ENCODE measurements around the gene PRR13. TPM values are rescaled to one million over a fixed set of nuclear protein-coding genes. Genes with fewer than 3 reads are reported as not detected.

Gene PRR13
- total and polyA plus RNA-seq, 2 of the 13 experiments (the other 11 are each of a cell fraction or from before 2014, with no cell fraction given) = 65.0 to 102 TPM

DNA sequence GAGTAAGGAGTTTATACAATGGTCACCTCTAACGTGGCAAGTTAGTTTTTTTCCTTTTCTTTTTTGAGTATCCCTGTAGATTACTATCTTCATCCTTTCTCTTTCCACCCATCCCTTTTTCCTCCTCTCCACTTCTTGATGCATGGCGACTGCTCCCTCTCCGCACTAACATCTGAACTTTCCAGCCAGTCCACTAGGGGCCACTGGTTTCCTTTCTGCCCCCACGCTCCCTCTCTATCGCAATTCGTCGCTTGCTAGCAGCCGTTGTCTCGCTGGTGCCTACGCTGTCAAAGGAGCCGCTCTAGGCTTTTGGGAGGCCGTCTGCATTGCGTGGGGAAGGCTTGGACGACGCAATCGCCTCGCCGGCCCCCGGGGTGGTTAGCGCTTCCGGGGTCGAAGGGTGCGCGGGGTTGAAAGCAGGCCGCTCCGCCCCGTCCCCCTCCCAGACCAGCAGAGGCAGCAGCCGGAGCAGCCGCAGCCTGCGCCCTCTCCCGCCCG, 10.2 kb downstream of the PRR13 start, which contains the start of gene PCBP2 (continued):
- TF ChIP-seq TAF15 (IDR thresholded peaks at IDR 0.05; ENCODE audit: low read depth, low read length, poor library complexity, severe bottlenecking) = no peak
- TF ChIP-seq ZC3H13 (CRISPR knock-in tag; IDR thresholded peaks at IDR 0.05) = peak; percentile 35; the same call in 1 of the 2 replicates
- TF ChIP-seq SP1 (IDR thresholded peaks at IDR 0.05) = no peak
- peak; percentile 70 for TF ChIP-seq SP1 (CRISPR knock-in tag; IDR thresholded peaks at IDR 0.05)
- peak; percentile 93 for TF ChIP-seq RBFOX2 (IDR thresholded peaks at IDR 0.05; ENCODE audit: low read depth, low read length)
- TF ChIP-seq ZNF546 (CRISPR knock-in tag; conservative IDR thresholded peaks at IDR 0.05) = no peak
- TF ChIP-seq ZNF83 (CRISPR knock-in tag; IDR thresholded peaks at IDR 0.05; ENCODE audit: borderline replicate concordance) = no peak
- peak; percentile 68; the same call in 1 of the 2 replicates for TF ChIP-seq ZFP90 (CRISPR knock-in tag; IDR thresholded peaks at IDR 0.05; ENCODE audit: borderline replicate concordance)
- no peak for TF ChIP-seq DBP (CRISPR knock-in tag; IDR thresholded peaks at IDR 0.05; ENCODE audit: not compliant biosample characterization)
- no peak for TF ChIP-seq ZNF768 (CRISPR knock-in tag; IDR thresholded peaks at IDR 0.05)
- no peak for TF ChIP-seq ATM (IDR thresholded peaks at IDR 0.05; ENCODE audit: borderline replicate concordance)
- TF ChIP-seq ZNF30 (CRISPR knock-in tag; IDR thresholded peaks at IDR 0.05) = no peak
- TF ChIP-seq, protein P1, sequence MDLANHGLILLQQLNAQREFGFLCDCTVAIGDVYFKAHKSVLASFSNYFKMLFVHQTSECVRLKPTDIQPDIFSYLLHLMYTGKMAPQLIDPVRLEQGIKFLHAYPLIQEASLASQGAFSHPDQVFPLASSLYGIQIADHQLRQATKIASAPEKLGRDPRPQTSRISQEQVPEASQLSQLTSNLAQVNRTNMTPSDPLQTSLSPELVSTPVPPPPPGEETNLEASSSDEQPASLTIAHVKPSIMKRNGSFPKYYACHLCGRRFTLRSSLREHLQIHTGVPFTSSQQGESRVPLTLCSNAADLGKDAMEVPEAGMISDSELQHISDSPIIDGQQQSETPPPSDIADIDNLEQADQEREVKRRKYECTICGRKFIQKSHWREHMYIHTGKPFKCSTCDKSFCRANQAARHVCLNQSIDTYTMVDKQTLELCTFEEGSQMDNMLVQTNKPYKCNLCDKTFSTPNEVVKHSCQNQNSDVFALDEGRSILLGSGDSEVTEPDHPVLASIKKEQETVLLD (CRISPR knock-in tag; IDR thresholded peaks at IDR 0.05; ENCODE audit: low read depth) = peak; percentile 87
- no peak; the same call in 1 of the 2 replicates for TF ChIP-seq ZFX (CRISPR knock-in tag; IDR thresholded peaks at IDR 0.05; ENCODE audit: low read depth)
- TF ChIP-seq DNMT1 (CRISPR knock-in tag; IDR thresholded peaks at IDR 0.05) = no peak
- 0 out of 2 replicates have a peak, but pooled peaks have one; percentile 75 for TF ChIP-seq ZFP36L1 (CRISPR knock-in tag; IDR thresholded peaks at IDR 0.05)
- TF ChIP-seq MTF1 (CRISPR knock-in tag; IDR thresholded peaks at IDR 0.05) = no peak
- TF ChIP-seq NFIB (CRISPR knock-in tag; IDR thresholded peaks at IDR 0.05; ENCODE audit: borderline replicate concordance) = no peak
- TF ChIP-seq ZBTB20 (CRISPR knock-in tag; IDR thresholded peaks at IDR 0.05; ENCODE audit: borderline replicate concordance, low read depth) = no peak; the same call in 1 of the 2 replicates
- no peak; the same call in 1 of the 2 replicates for TF ChIP-seq ZBTB34 (CRISPR knock-in tag; IDR thresholded peaks at IDR 0.05)
- TF ChIP-seq ZNF639 (CRISPR knock-in tag; conservative IDR thresholded peaks at IDR 0.05) = peak; percentile 86
- TF ChIP-seq, protein P2, sequence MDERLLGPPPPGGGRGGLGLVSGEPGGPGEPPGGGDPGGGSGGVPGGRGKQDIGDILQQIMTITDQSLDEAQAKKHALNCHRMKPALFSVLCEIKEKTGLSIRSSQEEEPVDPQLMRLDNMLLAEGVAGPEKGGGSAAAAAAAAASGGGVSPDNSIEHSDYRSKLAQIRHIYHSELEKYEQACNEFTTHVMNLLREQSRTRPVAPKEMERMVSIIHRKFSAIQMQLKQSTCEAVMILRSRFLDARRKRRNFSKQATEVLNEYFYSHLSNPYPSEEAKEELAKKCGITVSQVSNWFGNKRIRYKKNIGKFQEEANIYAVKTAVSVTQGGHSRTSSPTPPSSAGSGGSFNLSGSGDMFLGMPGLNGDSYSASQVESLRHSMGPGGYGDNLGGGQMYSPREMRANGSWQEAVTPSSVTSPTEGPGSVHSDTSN (CRISPR knock-in tag; IDR thresholded peaks at IDR 0.05) = 0 out of 2 replicates have a peak, but pooled peaks have one; percentile 13
- peak; percentile 70; the same call in 1 of the 2 replicates for TF ChIP-seq ISL2 (CRISPR knock-in tag; IDR thresholded peaks at IDR 0.05)
- peak; percentile 89 for TF ChIP-seq YEATS2 (CRISPR knock-in tag; IDR thresholded peaks at IDR 0.05; ENCODE audit: borderline replicate concordance)
- TF ChIP-seq ATRX (CRISPR knock-in tag; IDR thresholded peaks at IDR 0.05; ENCODE audit: borderline replicate concordance) = no peak
- TF ChIP-seq IRF2 (CRISPR knock-in tag; IDR thresholded peaks at IDR 0.05) = peak; percentile 94

Data from HepG2 (cell line).